Neural cell (in vitro differentiated cells): ENCODE measurements around the gene AK4. TPM values are rescaled to one million over a fixed set of nuclear protein-coding genes. Genes with fewer than 3 reads are reported as not detected.

Experiments used
- H2AFZ ChIP-seq: fragments of 200-600, 300-800 bp; sonication (generic), shearing (Covaris generic); 2 replicates; pipeline ENCODE4 v1.6.0; 2014; ENCODE audit warnings: low read depth, mild to moderate bottlenecking, antibody characterized with exemption, low read length, moderate library complexity
- H3F3A ChIP-seq: fragments of 200-600 bp; shearing (Covaris generic); 2 replicates; pipeline ENCODE4 v1.6.1; 2016; ENCODE audit warnings: mild to moderate bottlenecking, moderate library complexity, mixed read lengths, antibody characterized with exemption, low read length; ENCODE audit not compliant: insufficient read depth, poor library complexity, severe bottlenecking
- H3K27ac ChIP-seq: fragments of 200-600, 300-800 bp; sonication (generic), shearing (Covaris generic); 2 replicates; pipeline ENCODE4 v1.5.1; 2014; ENCODE audit warnings: mild to moderate bottlenecking, low read length, moderate library complexity
- H3K27me3 ChIP-seq: fragments of 300-800, 200-600 bp; sonication (generic), shearing (Covaris generic); 2 replicates; pipeline ENCODE4 v1.6.0; 2014; ENCODE audit warnings: mild to moderate bottlenecking, low read depth, low read length, moderate library complexity; ENCODE audit not compliant: insufficient read depth
- H3K36me3 ChIP-seq: fragments of 300-800, 200-600 bp; sonication (generic), shearing (Covaris generic); 2 replicates; pipeline ENCODE4 v1.5.1; 2014; ENCODE audit warnings: mild to moderate bottlenecking, antibody characterized with exemption, low read length, moderate library complexity; ENCODE audit not compliant: insufficient read depth
- H3K4me2 ChIP-seq: fragments of 300-800, 200-600 bp; sonication (generic), shearing (Covaris generic); 2 replicates; pipeline ENCODE4 v1.6.0; 2014; ENCODE audit warnings: mild to moderate bottlenecking, low read length
- H3K4me3 ChIP-seq: fragments of 300-800, 200-600 bp; sonication (generic), shearing (Covaris generic); 2 replicates; pipeline ENCODE4 v1.5.1; 2014; ENCODE audit warnings: mild to moderate bottlenecking, low read length, moderate library complexity
- H3K79me2 ChIP-seq: fragments of 200-600 bp; shearing (Covaris generic); replicated peaks from 2 replicates; pipeline ENCODE4 v1.6.0; 2014; ENCODE audit warnings: mild to moderate bottlenecking, low read length, moderate library complexity; ENCODE audit not compliant: insufficient read depth
- H3K9ac ChIP-seq: fragments of 300-800, 200-600 bp; sonication (generic), shearing (Covaris generic); 2 replicates; pipeline ENCODE4 v1.6.1; 2016; ENCODE audit warnings: mild to moderate bottlenecking, low read length, mixed read lengths
- H3K9me2 ChIP-seq: fragments of 200-600 bp; shearing (Covaris generic); 2 replicates; pipeline ENCODE4 v1.6.1; 2016; ENCODE audit warnings: mild to moderate bottlenecking, low read length, mixed read lengths; ENCODE audit not compliant: insufficient read depth
- H3K9me3 ChIP-seq: fragments of 200-600, 300-800 bp; sonication (generic), shearing (Covaris generic); 2 replicates; pipeline ENCODE4 v1.6.1; 2016; ENCODE audit warnings: mild to moderate bottlenecking, mixed run types, low read length, moderate library complexity, mixed read lengths
- H4K20me1 ChIP-seq: fragments of 200-600 bp; shearing (Covaris generic); 2 replicates; pipeline ENCODE4 v1.6.1; 2016; ENCODE audit warnings: mild to moderate bottlenecking, mixed run types; ENCODE audit not compliant: insufficient read depth
- EP300 ChIP-seq: fragments of 450-650 bp; conservative IDR thresholded peaks from 2 replicates; pipeline ENCODE4 v1.6.1; 2014; ENCODE audit warnings: antibody characterized with exemption, mild to moderate bottlenecking, moderate library complexity; ENCODE audit not compliant: poor library complexity, severe bottlenecking
- EZH2 ChIP-seq: fragments of 200-600, 300-800 bp; shearing (Covaris generic), sonication (generic); IDR thresholded peaks from 2 replicates; pipeline ENCODE4 v1.6.1; 2014; ENCODE audit warnings: antibody characterized with exemption, low read length, borderline replicate concordance, mild to moderate bottlenecking; ENCODE audit not compliant: insufficient read depth, poor library complexity, severe bottlenecking
- MXI1 ChIP-seq: fragments of 450-650 bp; conservative IDR thresholded peaks from 2 replicates; pipeline ENCODE4 v1.6.1; 2014; ENCODE audit warnings: antibody characterized with exemption, mild to moderate bottlenecking; ENCODE audit not compliant: poor library complexity, severe bottlenecking
- POLR2AphosphoS5 ChIP-seq: IDR thresholded peaks from 2 replicates; pipeline ENCODE4 v1.6.1; 2012
- RAD21 ChIP-seq: fragments of 450-650 bp; conservative IDR thresholded peaks from 2 replicates; pipeline ENCODE4 v1.6.1; 2014; ENCODE audit warnings: antibody characterized with exemption, mild to moderate bottlenecking, moderate library complexity
- SMC3 ChIP-seq: fragments of 450-650 bp; conservative IDR thresholded peaks from 2 replicates; pipeline ENCODE4 v1.6.1; 2014; ENCODE audit warnings: antibody characterized with exemption, mild to moderate bottlenecking, moderate library complexity; ENCODE audit not compliant: poor library complexity
- TAF1 ChIP-seq: IDR thresholded peaks from 2 replicates; pipeline ENCODE4 v1.6.1; 2012; ENCODE audit warnings: low read depth
- polyA plus RNA-seq: library from polyadenylated mRNA; depleted of rRNA; stranded (reverse); fragments of >200 nt; gene quantifications from 2 replicates; pipeline ENCODE4 v1.2.3, GENCODE V29; 2014
- TF ChIP-seq, protein P1 (sequence below): IDR thresholded peaks from 2 replicates; pipeline ENCODE4 v1.6.1; 2012; ENCODE audit warnings: borderline replicate concordance
- TF ChIP-seq, protein P2 (sequence below): fragments of 450-650 bp; IDR thresholded peaks from 2 replicates; pipeline ENCODE4 v1.5.1; 2014; ENCODE audit warnings: antibody characterized with exemption, mild to moderate bottlenecking, moderate library complexity; ENCODE audit not compliant: poor library complexity, severe bottlenecking

The AK4 gene
- polyA plus RNA-seq, 1 donor from 2014 or later: 1.9 TPM

DNA sequence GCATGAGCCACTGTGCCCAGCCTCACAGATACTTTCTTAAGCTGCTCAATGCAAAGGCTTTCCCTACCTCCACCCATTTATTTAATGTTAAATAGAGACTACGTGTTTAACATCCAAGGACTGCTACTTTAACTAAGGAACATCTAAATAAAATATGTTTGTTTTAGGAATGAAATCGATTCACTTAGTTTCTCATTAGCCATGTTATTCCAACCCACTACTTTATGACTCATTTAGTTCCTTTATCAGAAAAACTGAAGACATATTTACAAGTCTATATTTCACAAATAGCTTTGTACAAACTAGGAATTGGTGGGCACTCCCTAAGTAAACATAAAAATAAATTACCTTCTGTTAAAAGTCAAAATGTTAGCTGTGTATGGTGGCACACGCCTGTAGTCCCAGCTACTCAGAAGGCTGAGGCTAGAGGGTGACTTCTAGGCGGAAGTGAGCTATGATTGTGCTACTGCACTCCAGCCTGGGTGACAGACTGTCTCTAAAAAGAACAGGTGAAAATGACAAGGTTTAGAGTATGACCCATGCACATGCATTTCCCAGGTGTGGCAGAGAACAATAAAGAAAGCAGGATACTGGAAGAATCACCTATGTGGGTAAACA is 39.9 kb upstream of the AK4 start:
- no peaks in the 10 kb centered on the region for H3K27me3 ChIP-seq
- H2AFZ ChIP-seq: no peak overlapping the region
- H3K9me3 ChIP-seq: no peaks in the 10 kb centered on the region
- no peak overlapping the region for H3K27ac ChIP-seq
- no peaks in the 10 kb centered on the region for H3K36me3 ChIP-seq
- no peaks in the 10 kb centered on the region for H3K79me2 ChIP-seq
- no peak overlapping the region for H3K4me3 ChIP-seq
- TF ChIP-seq, protein P1, sequence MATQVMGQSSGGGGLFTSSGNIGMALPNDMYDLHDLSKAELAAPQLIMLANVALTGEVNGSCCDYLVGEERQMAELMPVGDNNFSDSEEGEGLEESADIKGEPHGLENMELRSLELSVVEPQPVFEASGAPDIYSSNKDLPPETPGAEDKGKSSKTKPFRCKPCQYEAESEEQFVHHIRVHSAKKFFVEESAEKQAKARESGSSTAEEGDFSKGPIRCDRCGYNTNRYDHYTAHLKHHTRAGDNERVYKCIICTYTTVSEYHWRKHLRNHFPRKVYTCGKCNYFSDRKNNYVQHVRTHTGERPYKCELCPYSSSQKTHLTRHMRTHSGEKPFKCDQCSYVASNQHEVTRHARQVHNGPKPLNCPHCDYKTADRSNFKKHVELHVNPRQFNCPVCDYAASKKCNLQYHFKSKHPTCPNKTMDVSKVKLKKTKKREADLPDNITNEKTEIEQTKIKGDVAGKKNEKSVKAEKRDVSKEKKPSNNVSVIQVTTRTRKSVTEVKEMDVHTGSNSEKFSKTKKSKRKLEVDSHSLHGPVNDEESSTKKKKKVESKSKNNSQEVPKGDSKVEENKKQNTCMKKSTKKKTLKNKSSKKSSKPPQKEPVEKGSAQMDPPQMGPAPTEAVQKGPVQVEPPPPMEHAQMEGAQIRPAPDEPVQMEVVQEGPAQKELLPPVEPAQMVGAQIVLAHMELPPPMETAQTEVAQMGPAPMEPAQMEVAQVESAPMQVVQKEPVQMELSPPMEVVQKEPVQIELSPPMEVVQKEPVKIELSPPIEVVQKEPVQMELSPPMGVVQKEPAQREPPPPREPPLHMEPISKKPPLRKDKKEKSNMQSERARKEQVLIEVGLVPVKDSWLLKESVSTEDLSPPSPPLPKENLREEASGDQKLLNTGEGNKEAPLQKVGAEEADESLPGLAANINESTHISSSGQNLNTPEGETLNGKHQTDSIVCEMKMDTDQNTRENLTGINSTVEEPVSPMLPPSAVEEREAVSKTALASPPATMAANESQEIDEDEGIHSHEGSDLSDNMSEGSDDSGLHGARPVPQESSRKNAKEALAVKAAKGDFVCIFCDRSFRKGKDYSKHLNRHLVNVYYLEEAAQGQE: no peak
- TF ChIP-seq RAD21: no peak
- TF ChIP-seq, protein P2, sequence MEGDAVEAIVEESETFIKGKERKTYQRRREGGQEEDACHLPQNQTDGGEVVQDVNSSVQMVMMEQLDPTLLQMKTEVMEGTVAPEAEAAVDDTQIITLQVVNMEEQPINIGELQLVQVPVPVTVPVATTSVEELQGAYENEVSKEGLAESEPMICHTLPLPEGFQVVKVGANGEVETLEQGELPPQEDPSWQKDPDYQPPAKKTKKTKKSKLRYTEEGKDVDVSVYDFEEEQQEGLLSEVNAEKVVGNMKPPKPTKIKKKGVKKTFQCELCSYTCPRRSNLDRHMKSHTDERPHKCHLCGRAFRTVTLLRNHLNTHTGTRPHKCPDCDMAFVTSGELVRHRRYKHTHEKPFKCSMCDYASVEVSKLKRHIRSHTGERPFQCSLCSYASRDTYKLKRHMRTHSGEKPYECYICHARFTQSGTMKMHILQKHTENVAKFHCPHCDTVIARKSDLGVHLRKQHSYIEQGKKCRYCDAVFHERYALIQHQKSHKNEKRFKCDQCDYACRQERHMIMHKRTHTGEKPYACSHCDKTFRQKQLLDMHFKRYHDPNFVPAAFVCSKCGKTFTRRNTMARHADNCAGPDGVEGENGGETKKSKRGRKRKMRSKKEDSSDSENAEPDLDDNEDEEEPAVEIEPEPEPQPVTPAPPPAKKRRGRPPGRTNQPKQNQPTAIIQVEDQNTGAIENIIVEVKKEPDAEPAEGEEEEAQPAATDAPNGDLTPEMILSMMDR: no peak
- no peak for TF ChIP-seq EP300
- TF ChIP-seq MXI1: no peak
- no peak for TF ChIP-seq POLR2AphosphoS5
- no peak for TF ChIP-seq EZH2
- no peak for TF ChIP-seq SMC3
- no peak for TF ChIP-seq TAF1
- H3K4me2 ChIP-seq: no peak overlapping the region
- H4K20me1 ChIP-seq: no peaks in the 10 kb centered on the region
- H3K9me2 ChIP-seq: no peaks in the 10 kb centered on the region
- H3F3A ChIP-seq: no peaks in the 10 kb centered on the region
- no peak overlapping the region for H3K9ac ChIP-seq

DNA sequence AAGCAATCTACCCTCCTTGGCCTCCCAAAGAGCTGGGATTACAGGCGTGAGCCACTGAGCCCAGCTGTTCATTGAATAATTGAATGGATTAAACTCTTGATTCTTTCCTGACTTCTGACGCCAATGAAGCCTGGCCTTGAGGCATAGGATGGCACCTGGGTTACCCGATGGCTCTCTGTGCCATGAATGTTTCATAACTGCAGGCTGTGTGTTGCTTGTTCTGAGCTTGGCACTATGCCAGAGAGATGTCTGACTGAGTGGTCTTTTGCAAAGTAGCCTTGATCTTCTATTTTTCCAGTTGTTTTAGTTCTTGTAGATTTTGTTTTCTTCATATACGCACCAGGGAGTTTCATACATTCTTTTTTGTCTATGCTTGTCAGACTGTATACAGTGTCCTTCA is 38.5 kb upstream of the AK4 start:
- Histone ChIP-seq H3K4me2 (no peak overlapping the region), H3K36me3 (no peaks in the 10 kb centered on the region)
- TF ChIP-seq POLR2AphosphoS5 (no peak), RAD21 (no peak), EZH2 (no peak), MXI1 (no peak), EP300 (no peak), TAF1 (no peak), SMC3 (no peak)
- TF ChIP-seq, protein P1: no peak
- TF ChIP-seq, protein P2: no peak

More for the DNA sequence above, 38.5 kb upstream of the AK4 start:
- Histone ChIP-seq H3K9ac (no peak overlapping the region), H2AFZ (no peak overlapping the region), H3K4me3 (no peak overlapping the region), H3K9me2 (no peaks in the 10 kb centered on the region), H3K27ac (no peak overlapping the region), H3K9me3 (no peaks in the 10 kb centered on the region), H3K79me2 (no peaks in the 10 kb centered on the region), H4K20me1 (no peaks in the 10 kb centered on the region), H3K27me3 (no peaks in the 10 kb centered on the region), H3F3A (no peaks in the 10 kb centered on the region)
